ENCODE results near the gene RAPGEF5. TPM values are rescaled to one million over a fixed set of nuclear protein-coding genes. Genes with fewer than 3 reads are reported as not detected.
A peak's percentile ranks its signal among the peaks of the same experiment; 100 is the strongest.

The RAPGEF5 gene
- polyA plus RNA-seq, 1 of the 3 experiments (the other 2 are of a cell fraction): 1.2 TPM

- peak overlapping the region; percentile 51 to 56; a peak in 2 of 4 replicates for H3K27ac ChIP-seq (ENCODE audit: low read depth in 2 of 2, low read length in 1 of 2)
- POLR2A ChIA-PET: interaction anchor here (0.5 to 1.4 kb wide), 3 partner anchors 10 to 610 kb away, joined by 3 read pairs; no protein-coding TSS in a partner anchor
- 2% methylated on average over 52 of the region's 55 CpGs for WGBS (ENCODE audit: low lambda C conversion rate)
- TF ChIP-seq RXRA (IDR thresholded peaks at IDR 0.05; ENCODE audit: borderline replicate concordance, low read depth): no peak
- TF ChIP-seq TCF12 (IDR thresholded peaks at IDR 0.05): no peak
- peak; percentile 68; the same call in 1 of the 2 replicates for TF ChIP-seq POLR2AphosphoS5 (IDR thresholded peaks at IDR 0.05; ENCODE audit: low read depth, low read length)
- no peak; a peak in 1 of 4 replicates for TF ChIP-seq EP300 (IDR thresholded peaks at IDR 0.05; ENCODE audit: borderline replicate concordance in 1 of 2, low read depth in 1 of 2, low read length in 1 of 2)
- TF ChIP-seq MAX (IDR thresholded peaks at IDR 0.05; ENCODE audit: low read depth): peak; percentile 7
- TF ChIP-seq YY1 (IDR thresholded peaks at IDR 0.05; ENCODE audit: low read depth): no peak
- no peak for TF ChIP-seq PBX3 (IDR thresholded peaks at IDR 0.05)
- peak; percentile 66 for TF ChIP-seq SMC3 (IDR thresholded peaks at IDR 0.05; ENCODE audit: low read depth, low read length)
- TF ChIP-seq, protein P1, sequence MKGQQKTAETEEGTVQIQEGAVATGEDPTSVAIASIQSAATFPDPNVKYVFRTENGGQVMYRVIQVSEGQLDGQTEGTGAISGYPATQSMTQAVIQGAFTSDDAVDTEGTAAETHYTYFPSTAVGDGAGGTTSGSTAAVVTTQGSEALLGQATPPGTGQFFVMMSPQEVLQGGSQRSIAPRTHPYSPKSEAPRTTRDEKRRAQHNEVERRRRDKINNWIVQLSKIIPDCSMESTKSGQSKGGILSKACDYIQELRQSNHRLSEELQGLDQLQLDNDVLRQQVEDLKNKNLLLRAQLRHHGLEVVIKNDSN (IDR thresholded peaks at IDR 0.05; ENCODE audit: borderline replicate concordance, low read depth): 0 out of 2 replicates have a peak, but pooled peaks have one; percentile 28
- peak; percentile 14; the same call in 1 of the 2 replicates for TF ChIP-seq SIN3A (IDR thresholded peaks at IDR 0.05; ENCODE audit: borderline replicate concordance, low read depth, low read length)
- TF ChIP-seq JUND (IDR thresholded peaks at IDR 0.05): no peak
- peak; percentile 81 for TF ChIP-seq RAD21 (IDR thresholded peaks at IDR 0.05; ENCODE audit: low read length)
- TF ChIP-seq MEF2A (IDR thresholded peaks at IDR 0.05; ENCODE audit: borderline replicate concordance, low read depth): no peak
- no peak for TF ChIP-seq NRF1 (IDR thresholded peaks at IDR 0.05; ENCODE audit: low read depth, low read length)
- no peak for TF ChIP-seq GABPA (IDR thresholded peaks at IDR 0.05; ENCODE audit: low read depth)
- TF ChIP-seq, protein P2, sequence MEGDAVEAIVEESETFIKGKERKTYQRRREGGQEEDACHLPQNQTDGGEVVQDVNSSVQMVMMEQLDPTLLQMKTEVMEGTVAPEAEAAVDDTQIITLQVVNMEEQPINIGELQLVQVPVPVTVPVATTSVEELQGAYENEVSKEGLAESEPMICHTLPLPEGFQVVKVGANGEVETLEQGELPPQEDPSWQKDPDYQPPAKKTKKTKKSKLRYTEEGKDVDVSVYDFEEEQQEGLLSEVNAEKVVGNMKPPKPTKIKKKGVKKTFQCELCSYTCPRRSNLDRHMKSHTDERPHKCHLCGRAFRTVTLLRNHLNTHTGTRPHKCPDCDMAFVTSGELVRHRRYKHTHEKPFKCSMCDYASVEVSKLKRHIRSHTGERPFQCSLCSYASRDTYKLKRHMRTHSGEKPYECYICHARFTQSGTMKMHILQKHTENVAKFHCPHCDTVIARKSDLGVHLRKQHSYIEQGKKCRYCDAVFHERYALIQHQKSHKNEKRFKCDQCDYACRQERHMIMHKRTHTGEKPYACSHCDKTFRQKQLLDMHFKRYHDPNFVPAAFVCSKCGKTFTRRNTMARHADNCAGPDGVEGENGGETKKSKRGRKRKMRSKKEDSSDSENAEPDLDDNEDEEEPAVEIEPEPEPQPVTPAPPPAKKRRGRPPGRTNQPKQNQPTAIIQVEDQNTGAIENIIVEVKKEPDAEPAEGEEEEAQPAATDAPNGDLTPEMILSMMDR (IDR thresholded peaks at IDR 0.05): peak; percentile 98
- TF ChIP-seq, protein P3, sequence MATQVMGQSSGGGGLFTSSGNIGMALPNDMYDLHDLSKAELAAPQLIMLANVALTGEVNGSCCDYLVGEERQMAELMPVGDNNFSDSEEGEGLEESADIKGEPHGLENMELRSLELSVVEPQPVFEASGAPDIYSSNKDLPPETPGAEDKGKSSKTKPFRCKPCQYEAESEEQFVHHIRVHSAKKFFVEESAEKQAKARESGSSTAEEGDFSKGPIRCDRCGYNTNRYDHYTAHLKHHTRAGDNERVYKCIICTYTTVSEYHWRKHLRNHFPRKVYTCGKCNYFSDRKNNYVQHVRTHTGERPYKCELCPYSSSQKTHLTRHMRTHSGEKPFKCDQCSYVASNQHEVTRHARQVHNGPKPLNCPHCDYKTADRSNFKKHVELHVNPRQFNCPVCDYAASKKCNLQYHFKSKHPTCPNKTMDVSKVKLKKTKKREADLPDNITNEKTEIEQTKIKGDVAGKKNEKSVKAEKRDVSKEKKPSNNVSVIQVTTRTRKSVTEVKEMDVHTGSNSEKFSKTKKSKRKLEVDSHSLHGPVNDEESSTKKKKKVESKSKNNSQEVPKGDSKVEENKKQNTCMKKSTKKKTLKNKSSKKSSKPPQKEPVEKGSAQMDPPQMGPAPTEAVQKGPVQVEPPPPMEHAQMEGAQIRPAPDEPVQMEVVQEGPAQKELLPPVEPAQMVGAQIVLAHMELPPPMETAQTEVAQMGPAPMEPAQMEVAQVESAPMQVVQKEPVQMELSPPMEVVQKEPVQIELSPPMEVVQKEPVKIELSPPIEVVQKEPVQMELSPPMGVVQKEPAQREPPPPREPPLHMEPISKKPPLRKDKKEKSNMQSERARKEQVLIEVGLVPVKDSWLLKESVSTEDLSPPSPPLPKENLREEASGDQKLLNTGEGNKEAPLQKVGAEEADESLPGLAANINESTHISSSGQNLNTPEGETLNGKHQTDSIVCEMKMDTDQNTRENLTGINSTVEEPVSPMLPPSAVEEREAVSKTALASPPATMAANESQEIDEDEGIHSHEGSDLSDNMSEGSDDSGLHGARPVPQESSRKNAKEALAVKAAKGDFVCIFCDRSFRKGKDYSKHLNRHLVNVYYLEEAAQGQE (IDR thresholded peaks at IDR 0.05; ENCODE audit: low read depth, low read length): 0 out of 2 replicates have a peak, but pooled peaks have one; percentile 35
- TF ChIP-seq EZH2phosphoT487 (IDR thresholded peaks at IDR 0.05; ENCODE audit: borderline replicate concordance, low read depth): no peak
- TF ChIP-seq, protein P4, sequence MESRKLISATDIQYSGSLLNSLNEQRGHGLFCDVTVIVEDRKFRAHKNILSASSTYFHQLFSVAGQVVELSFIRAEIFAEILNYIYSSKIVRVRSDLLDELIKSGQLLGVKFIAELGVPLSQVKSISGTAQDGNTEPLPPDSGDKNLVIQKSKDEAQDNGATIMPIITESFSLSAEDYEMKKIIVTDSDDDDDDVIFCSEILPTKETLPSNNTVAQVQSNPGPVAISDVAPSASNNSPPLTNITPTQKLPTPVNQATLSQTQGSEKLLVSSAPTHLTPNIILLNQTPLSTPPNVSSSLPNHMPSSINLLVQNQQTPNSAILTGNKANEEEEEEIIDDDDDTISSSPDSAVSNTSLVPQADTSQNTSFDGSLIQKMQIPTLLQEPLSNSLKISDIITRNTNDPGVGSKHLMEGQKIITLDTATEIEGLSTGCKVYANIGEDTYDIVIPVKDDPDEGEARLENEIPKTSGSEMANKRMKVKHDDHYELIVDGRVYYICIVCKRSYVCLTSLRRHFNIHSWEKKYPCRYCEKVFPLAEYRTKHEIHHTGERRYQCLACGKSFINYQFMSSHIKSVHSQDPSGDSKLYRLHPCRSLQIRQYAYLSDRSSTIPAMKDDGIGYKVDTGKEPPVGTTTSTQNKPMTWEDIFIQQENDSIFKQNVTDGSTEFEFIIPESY (IDR thresholded peaks at IDR 0.05; ENCODE audit: borderline replicate concordance, low read depth): no peak
- peak; percentile 66; the same call in 1 of the 2 replicates for TF ChIP-seq ELF1 (IDR thresholded peaks at IDR 0.05)
- TF ChIP-seq RCOR1 (IDR thresholded peaks at IDR 0.05; ENCODE audit: low read length): peak; percentile 46
- TF ChIP-seq GATA2 (CRISPR knock-in tag; IDR thresholded peaks at IDR 0.05): no peak
- TF ChIP-seq FOXM1 (IDR thresholded peaks at IDR 0.05; ENCODE audit: low read depth): no peak
Observed at GRCh38 chr7:22082886-22083703, 273.9 kb downstream of the RAPGEF5 start.

More at GRCh38 chr7:22082886-22083703, 273.9 kb downstream of the RAPGEF5 start:
- H3F3A ChIP-seq (replicated peaks; ENCODE audit: insufficient read depth): no peaks in the 10 kb centered on the region
- DNase-seq: peak; percentile 97
- no peaks in the 10 kb centered on the region for H3K9me2 ChIP-seq
- H3K9ac ChIP-seq: peak overlapping the region; percentile 61
- peak overlapping the region; percentile 60 to 78 for H3K4me3 ChIP-seq (ENCODE audit: low read depth in 2 of 2, low read length in 1 of 2)
- H4K20me1 ChIP-seq (ENCODE audit: insufficient read depth): no peaks in the 10 kb centered on the region
- no peaks in the 10 kb centered on the region for H3K79me2 ChIP-seq (ENCODE audit: insufficient read depth)
- no peaks in the 10 kb centered on the region; the same call in 1 of the 2 replicates for H3K9me3 ChIP-seq
- no peaks in the 10 kb centered on the region for H3K36me3 ChIP-seq (replicated peaks in 1 of 2; ENCODE audit: control insufficient read depth in 1 of 2, insufficient read depth in 2 of 2, low read length in 1 of 2)
- H3K4me2 ChIP-seq: peak overlapping the region; percentile 97
- H3K4me1 ChIP-seq (ENCODE audit: control insufficient read depth in 1 of 2, insufficient read depth in 2 of 2, low read depth in 1 of 2, low read length in 1 of 2): peaks cover 0 to 12% of the 10 kb centered on the region in 2 experiments; a peak in 2 of 4 replicates
- peaks cover 9% of the 10 kb centered on the region; the same call in 1 of the 2 replicates for H3K27me3 ChIP-seq (ENCODE audit: insufficient read depth)
- H2AFZ ChIP-seq (ENCODE audit: low read depth): peak overlapping the region; percentile 98
- CTCF ChIA-PET: interaction anchor here (0.6 to 4.8 kb wide), 70 partner anchors 8 to 1307 kb away, joined by 3 to 104 read pairs (median 4); partner anchors contain the start of gene STEAP1B
